HepG2 (cell line): ENCODE data around the gene SLC25A33. TPM values are rescaled to one million over a fixed set of nuclear protein-coding genes. Genes with fewer than 3 reads are reported as not detected.

Experiments used
- GABPB1 ChIP-seq: IDR thresholded peaks from 2 replicates; pipeline ENCODE4 v1.6.1; 2016; ENCODE audit warnings: mild to moderate bottlenecking, missing genetic modification reagents, moderate library complexity, missing compliant biosample characterization
- GATAD1 ChIP-seq: IDR thresholded peaks from 2 replicates; pipeline ENCODE4 v1.6.1; 2016; ENCODE audit warnings: missing genetic modification reagents, missing compliant biosample characterization
- HHEX ChIP-seq: IDR thresholded peaks from 2 replicates; pipeline ENCODE4 v1.6.1; 2016; ENCODE audit warnings: control low read depth
- HNRNPK ChIP-seq: fragments of 200-400 bp; formaldehyde crosslinking; IDR thresholded peaks from 2 replicates; pipeline ENCODE4 v1.6.1; 2018; ENCODE audit warnings: low read length, low read depth, moderate library complexity, mild to moderate bottlenecking; ENCODE audit not compliant: poor library complexity, severe bottlenecking
- MEIS1 ChIP-seq: sonication (generic); formaldehyde crosslinking; IDR thresholded peaks from 2 replicates; pipeline ENCODE4 v1.9.0; 2021; ENCODE audit warnings: mild to moderate bottlenecking, missing genetic modification reagents, moderate library complexity, borderline replicate concordance
- NCOR1 ChIP-seq: fragments of 200-600 bp; sonication (generic); IDR thresholded peaks from 2 replicates; pipeline ENCODE4 v1.7.0; 2017; ENCODE audit warnings: antibody characterized with exemption, low read length, borderline replicate concordance
- NR2F2 ChIP-seq: IDR thresholded peaks from 2 replicates; pipeline ENCODE4 v1.6.1; 2012; ENCODE audit warnings: low read depth, inconsistent platforms, borderline replicate concordance
- PHF20 ChIP-seq: sonication (generic); formaldehyde crosslinking; IDR thresholded peaks from 2 replicates; pipeline ENCODE4 v1.5.0; 2020; ENCODE audit warnings: mild to moderate bottlenecking, missing genetic modification reagents
- SMYD3 ChIP-seq: sonication (generic); formaldehyde crosslinking; IDR thresholded peaks from 2 replicates; pipeline ENCODE4 v1.8.1; 2023; ENCODE audit warnings: mild to moderate bottlenecking, missing genetic modification reagents
- YEATS2 ChIP-seq: sonication (generic); formaldehyde crosslinking; IDR thresholded peaks from 2 replicates; pipeline ENCODE4 v1.4.0; 2020; ENCODE audit warnings: missing genetic modification reagents, borderline replicate concordance
- ZC3H13 ChIP-seq: sonication (generic); formaldehyde crosslinking; IDR thresholded peaks from 2 replicates; pipeline ENCODE4 v1.8.1; 2023; ENCODE audit warnings: mild to moderate bottlenecking, missing genetic modification reagents, moderate library complexity
- ZFP41 ChIP-seq: sonication (generic); formaldehyde crosslinking; IDR thresholded peaks from 2 replicates; pipeline ENCODE4 v1.4.0; 2020; ENCODE audit warnings: mild to moderate bottlenecking, missing genetic modification reagents, borderline replicate concordance
- ZMYM3 ChIP-seq: sonication (generic); formaldehyde crosslinking; IDR thresholded peaks from 2 replicates; pipeline ENCODE4 v1.5.1; 2020; ENCODE audit warnings: mild to moderate bottlenecking, missing genetic modification reagents
- ZNF232 ChIP-seq: sonication (generic); formaldehyde crosslinking; IDR thresholded peaks from 2 replicates; pipeline ENCODE4 v1.4.0; 2020; ENCODE audit warnings: missing genetic modification reagents, borderline replicate concordance
- ZNF256 ChIP-seq: sonication (generic); formaldehyde crosslinking; conservative IDR thresholded peaks from 2 replicates; pipeline ENCODE4 v1.4.0; 2020; ENCODE audit warnings: missing genetic modification reagents
- ZNF354B ChIP-seq: sonication (generic); formaldehyde crosslinking; IDR thresholded peaks from 2 replicates; pipeline ENCODE4 v1.8.0; 2022; ENCODE audit warnings: mild to moderate bottlenecking, missing genetic modification reagents
- ZNF607 ChIP-seq: sonication (generic); formaldehyde crosslinking; IDR thresholded peaks from 2 replicates; pipeline ENCODE4 v1.5.1; 2020; ENCODE audit warnings: missing genetic modification reagents, mild to moderate bottlenecking, borderline replicate concordance
- ZNF879 ChIP-seq: sonication (generic); formaldehyde crosslinking; IDR thresholded peaks from 2 replicates; pipeline ENCODE4 v1.8.1; 2023; ENCODE audit warnings: missing genetic modification reagents
- ZNF883 ChIP-seq: sonication (generic); formaldehyde crosslinking; IDR thresholded peaks from 2 replicates; pipeline ENCODE4 v1.5.1; 2020; ENCODE audit warnings: mild to moderate bottlenecking, missing genetic modification reagents; ENCODE audit errors: not compliant biosample characterization
- polyA plus RNA-seq, 8 experiments: library from polyadenylated mRNA; depleted of rRNA in 3 of 8; stranded (reverse) in 7 of 8; unstranded in 1 of 8; fragments of >200 nt; fragmentation: Illumina TruSeq in 4 of 8; extraction: Trizol in 4 of 8; gene quantifications; 2 replicates each; pipeline versions ENCODE4 v1.2.1 to v1.2.3, GENCODE V29; 2011 to 2016; ENCODE audit warnings: low read depth in 4 of 8, missing spikeins in 1 of 8, mixed read lengths in 1 of 8; ENCODE audit not compliant: insufficient read depth in 1 of 8
- total RNA-seq, 5 experiments: library from RNA; depleted of rRNA; stranded (reverse); fragments of >200 nt; fragmentation: Illumina TruSeq; extraction: Trizol; gene quantifications; 2 replicates each; pipeline ENCODE4 v1.2.3, GENCODE V29; 2016; ENCODE audit warnings: low read depth in 1 of 5
- TF ChIP-seq, protein P1 (sequence below): sonication (generic); formaldehyde crosslinking; IDR thresholded peaks from 2 replicates; pipeline ENCODE4 v1.9.0; 2021; ENCODE audit warnings: missing genetic modification reagents, borderline replicate concordance
- TF ChIP-seq, protein P2 (sequence below): sonication (generic); formaldehyde crosslinking; IDR thresholded peaks from 2 replicates; pipeline ENCODE4 v1.4.0; 2020; ENCODE audit warnings: missing genetic modification reagents
- TF ChIP-seq, protein P3 (sequence below): sonication (generic); formaldehyde crosslinking; IDR thresholded peaks from 2 replicates; pipeline ENCODE4 v1.8.0; 2022; ENCODE audit warnings: low read depth, missing genetic modification reagents
- TF ChIP-seq, protein P4 (sequence below): sonication (generic); formaldehyde crosslinking; IDR thresholded peaks from 2 replicates; pipeline ENCODE4 v1.5.0; 2020; ENCODE audit warnings: mild to moderate bottlenecking, missing genetic modification reagents

The SLC25A33 gene
- total and polyA plus RNA-seq, 2 of the 13 experiments (the other 11 are each of a cell fraction or from before 2014, with no cell fraction given), result 15.4 to 50.3 TPM

DNA sequence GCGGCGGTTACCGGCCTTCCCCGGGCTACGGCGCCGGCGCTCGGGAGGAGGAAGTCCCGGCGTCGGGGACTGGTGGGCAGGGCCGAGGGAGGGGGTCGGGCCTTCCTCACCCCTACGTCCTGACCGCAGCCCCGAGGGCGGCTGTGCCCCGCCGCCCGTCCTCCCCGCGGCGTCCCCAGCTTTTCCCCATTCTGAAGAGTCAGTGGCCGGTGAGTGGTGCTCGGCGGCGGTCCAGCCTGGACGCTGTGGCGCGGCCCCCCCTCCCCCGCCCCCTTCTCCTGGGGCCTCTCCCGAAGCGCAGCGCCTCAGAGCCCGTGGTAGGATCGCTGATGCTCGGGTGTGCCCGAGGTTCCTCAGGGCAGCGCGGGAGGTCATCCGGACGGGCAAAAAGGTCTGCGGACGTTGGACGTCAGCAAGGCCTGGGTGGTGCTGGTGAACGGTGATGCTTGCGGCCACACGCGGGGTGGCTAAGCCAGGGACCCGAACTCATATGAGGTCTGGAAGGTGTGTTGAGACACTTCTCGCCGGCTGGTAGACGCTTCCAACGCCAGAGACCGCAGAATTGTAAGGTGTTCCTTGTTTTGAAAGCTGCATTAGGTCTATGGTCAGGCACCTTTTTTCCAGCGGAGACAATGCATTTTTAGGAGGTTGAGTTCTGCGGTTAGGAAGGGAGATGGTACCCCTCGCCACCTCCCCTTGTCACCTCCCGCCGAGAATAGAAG lies 725 bp downstream of the SLC25A33 start (continued):
- TF ChIP-seq, protein P1, sequence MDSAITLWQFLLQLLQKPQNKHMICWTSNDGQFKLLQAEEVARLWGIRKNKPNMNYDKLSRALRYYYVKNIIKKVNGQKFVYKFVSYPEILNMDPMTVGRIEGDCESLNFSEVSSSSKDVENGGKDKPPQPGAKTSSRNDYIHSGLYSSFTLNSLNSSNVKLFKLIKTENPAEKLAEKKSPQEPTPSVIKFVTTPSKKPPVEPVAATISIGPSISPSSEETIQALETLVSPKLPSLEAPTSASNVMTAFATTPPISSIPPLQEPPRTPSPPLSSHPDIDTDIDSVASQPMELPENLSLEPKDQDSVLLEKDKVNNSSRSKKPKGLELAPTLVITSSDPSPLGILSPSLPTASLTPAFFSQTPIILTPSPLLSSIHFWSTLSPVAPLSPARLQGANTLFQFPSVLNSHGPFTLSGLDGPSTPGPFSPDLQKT (CRISPR knock-in tag), result no peak
- no peak for TF ChIP-seq NCOR1
- TF ChIP-seq ZNF883 (CRISPR knock-in tag), result no peak
- no peak for TF ChIP-seq HHEX (CRISPR knock-in tag)
- TF ChIP-seq GATAD1 (CRISPR knock-in tag), result no peak
- TF ChIP-seq ZNF354B (CRISPR knock-in tag), result no peak
- no peak for TF ChIP-seq ZFP41 (CRISPR knock-in tag)
- TF ChIP-seq HNRNPK, result peak; percentile 30
- TF ChIP-seq, protein P2, sequence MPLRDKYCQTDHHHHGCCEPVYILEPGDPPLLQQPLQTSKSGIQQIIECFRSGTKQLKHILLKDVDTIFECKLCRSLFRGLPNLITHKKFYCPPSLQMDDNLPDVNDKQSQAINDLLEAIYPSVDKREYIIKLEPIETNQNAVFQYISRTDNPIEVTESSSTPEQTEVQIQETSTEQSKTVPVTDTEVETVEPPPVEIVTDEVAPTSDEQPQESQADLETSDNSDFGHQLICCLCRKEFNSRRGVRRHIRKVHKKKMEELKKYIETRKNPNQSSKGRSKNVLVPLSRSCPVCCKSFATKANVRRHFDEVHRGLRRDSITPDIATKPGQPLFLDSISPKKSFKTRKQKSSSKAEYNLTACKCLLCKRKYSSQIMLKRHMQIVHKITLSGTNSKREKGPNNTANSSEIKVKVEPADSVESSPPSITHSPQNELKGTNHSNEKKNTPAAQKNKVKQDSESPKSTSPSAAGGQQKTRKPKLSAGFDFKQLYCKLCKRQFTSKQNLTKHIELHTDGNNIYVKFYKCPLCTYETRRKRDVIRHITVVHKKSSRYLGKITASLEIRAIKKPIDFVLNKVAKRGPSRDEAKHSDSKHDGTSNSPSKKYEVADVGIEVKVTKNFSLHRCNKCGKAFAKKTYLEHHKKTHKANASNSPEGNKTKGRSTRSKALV (CRISPR knock-in tag), result no peak
- TF ChIP-seq ZNF879 (CRISPR knock-in tag), result 0 out of 2 replicates have a peak, but pooled peaks have one; percentile 65
- TF ChIP-seq PHF20 (CRISPR knock-in tag), result no peak
- TF ChIP-seq, protein P3, sequence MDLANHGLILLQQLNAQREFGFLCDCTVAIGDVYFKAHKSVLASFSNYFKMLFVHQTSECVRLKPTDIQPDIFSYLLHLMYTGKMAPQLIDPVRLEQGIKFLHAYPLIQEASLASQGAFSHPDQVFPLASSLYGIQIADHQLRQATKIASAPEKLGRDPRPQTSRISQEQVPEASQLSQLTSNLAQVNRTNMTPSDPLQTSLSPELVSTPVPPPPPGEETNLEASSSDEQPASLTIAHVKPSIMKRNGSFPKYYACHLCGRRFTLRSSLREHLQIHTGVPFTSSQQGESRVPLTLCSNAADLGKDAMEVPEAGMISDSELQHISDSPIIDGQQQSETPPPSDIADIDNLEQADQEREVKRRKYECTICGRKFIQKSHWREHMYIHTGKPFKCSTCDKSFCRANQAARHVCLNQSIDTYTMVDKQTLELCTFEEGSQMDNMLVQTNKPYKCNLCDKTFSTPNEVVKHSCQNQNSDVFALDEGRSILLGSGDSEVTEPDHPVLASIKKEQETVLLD (CRISPR knock-in tag), result 0 out of 2 replicates have a peak, but pooled peaks have one; percentile 25
- TF ChIP-seq, protein P4, sequence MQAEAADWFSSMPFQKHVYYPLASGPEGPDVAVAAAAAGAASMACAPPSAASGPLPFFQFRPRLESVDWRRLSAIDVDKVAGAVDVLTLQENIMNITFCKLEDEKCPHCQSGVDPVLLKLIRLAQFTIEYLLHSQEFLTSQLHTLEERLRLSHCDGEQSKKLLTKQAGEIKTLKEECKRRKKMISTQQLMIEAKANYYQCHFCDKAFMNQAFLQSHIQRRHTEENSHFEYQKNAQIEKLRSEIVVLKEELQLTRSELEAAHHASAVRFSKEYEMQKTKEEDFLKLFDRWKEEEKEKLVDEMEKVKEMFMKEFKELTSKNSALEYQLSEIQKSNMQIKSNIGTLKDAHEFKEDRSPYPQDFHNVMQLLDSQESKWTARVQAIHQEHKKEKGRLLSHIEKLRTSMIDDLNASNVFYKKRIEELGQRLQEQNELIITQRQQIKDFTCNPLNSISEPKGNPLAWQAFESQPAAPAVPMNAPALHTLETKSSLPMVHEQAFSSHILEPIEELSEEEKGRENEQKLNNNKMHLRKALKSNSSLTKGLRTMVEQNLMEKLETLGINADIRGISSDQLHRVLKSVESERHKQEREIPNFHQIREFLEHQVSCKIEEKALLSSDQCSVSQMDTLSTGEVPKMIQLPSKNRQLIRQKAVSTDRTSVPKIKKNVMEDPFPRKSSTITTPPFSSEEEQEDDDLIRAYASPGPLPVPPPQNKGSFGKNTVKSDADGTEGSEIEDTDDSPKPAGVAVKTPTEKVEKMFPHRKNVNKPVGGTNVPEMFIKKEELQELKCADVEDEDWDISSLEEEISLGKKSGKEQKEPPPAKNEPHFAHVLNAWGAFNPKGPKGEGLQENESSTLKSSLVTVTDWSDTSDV (CRISPR knock-in tag), result no peak
- no peak for TF ChIP-seq SMYD3
- no peak for TF ChIP-seq ZC3H13
- TF ChIP-seq ZMYM3 (CRISPR knock-in tag), result no peak
- no peak for TF ChIP-seq NR2F2
- TF ChIP-seq ZNF256, result no peak
- no peak for TF ChIP-seq MEIS1
- TF ChIP-seq GABPB1 (CRISPR knock-in tag), result 0 out of 2 replicates have a peak, but pooled peaks have one; percentile 42
- TF ChIP-seq YEATS2, result no peak
- no peak for TF ChIP-seq ZNF232 (CRISPR knock-in tag)
- 0 out of 2 replicates have a peak, but pooled peaks have one; percentile 11 for TF ChIP-seq ZNF607 (CRISPR knock-in tag)
